ENCODE data around the gene OXSR1. TPM values are rescaled to one million over a fixed set of nuclear protein-coding genes. Genes with fewer than 3 reads are reported as not detected.
A peak's percentile ranks its signal among the peaks of the same experiment; 100 is the strongest.

OXSR1 gene
- polyA plus RNA-seq (2011; rRNA removed) (40.1 and 44.0 TPM in 2 replicates), polyA plus RNA-seq (2017; fragmentation: RNase III; extraction: RNeasy Plus Mini Kit Qiagen cat#74134 plus additional on column Dnase treatment) (28.0 to 30.2 TPM (median 28.8 TPM) in 3 replicates), polyA minus RNA-seq (2011; rRNA and poly(A)+ RNA removed) (27.1 and 27.9 TPM in 2 replicates)
- 12.9 and 16.7 TPM in 2 replicates for polyA plus RNA-seq (2012; cell fraction: cytosol; rRNA removed)
- 9.8 and 13.5 TPM in 2 replicates for polyA plus RNA-seq (2012; cell fraction: nucleus; rRNA removed)

DNA sequence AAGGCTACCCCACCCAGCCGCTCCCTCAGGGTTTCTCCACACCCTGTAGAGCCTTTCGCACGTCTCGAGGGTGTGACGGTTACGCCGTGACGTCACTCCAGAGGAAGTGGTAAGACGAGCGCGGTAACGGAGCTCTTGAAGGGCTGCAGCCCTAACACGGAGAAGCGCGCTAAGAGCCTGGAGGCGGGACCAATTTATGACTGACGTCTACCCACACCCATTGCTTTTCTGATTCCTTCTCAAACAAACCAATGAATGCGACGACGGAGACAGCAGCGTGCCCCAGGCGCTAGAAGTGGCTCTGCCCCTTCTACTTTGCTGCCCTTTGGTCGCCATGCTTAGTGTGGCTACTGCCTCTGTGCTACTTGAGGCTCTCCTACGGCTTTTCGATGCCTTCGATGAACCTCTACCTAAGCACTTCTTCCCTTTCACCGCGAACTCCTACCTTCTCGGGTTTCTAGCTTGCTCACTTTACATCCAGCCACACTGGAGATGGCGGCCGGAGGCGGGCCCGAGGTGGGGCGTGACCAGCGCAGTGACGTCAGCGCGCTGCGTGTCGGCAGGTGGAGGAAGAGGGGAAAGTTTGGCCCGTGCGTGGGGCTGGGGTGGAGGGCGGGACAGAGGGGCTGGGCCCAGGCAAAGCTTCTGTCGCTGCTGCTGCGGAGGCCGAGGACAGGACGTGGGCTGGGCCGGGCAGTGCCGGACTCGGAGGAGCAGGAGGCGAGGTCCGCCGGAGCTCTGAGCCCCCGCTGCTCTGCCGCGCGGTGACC, at the start of gene OXSR1:
Gene OXSR1 (plus strand): TSS at position 586 of the 770 bp plus-strand sequence. CDS start 340 bp downstream, outside the sequence.
- DNase-seq (ENCODE audit: low read depth in 1 of 2, low spot score in 1 of 2) (peak; percentile 99 to 100), ATAC-seq (peak; percentile 95), FAIRE-seq (peak; percentile 70)
- Histone ChIP-seq H3K9me3 (no peaks in the 10 kb centered on the region), H3K4me1 (peaks cover 27% of the 10 kb centered on the region), H3K4me3 (peak within 1 kb of the TSS; percentile 64), H3K27ac (peak within 1 kb of the TSS; percentile 96 to 99), H3K4me2 (peak within 1 kb of the TSS; percentile 79)
- POLR2A ChIA-PET, result interaction anchor here (1.1 to 4.2 kb wide), 11 partner anchors 11 to 331 kb away, joined by 3 to 75 read pairs (median 4); partner anchors contain the start of genes ACAA1, ACVR2B, EXOG and MYD88
- CTCF ChIA-PET, result interaction anchor here (1.0 to 3.5 kb wide), 10 partner anchors 9 to 161 kb away, joined by 3 to 19 read pairs (median 4); partner anchors contain the start of genes ACAA1 and MYD88
- WGBS (ENCODE audit: missing lambda C conversion rate), result under 1% methylated on average over 36 of the region's 57 CpGs
- TF ChIP-seq NFE2L2 (conservative IDR thresholded peaks at IDR 0.05; ENCODE audit: low read length) (no peak), POLR2AphosphoS2 (conservative IDR thresholded peaks at IDR 0.05; ENCODE audit: low read length) (no peak), RARB (CRISPR knock-in tag; IDR thresholded peaks at IDR 0.05) (no peak), RCOR1 (IDR thresholded peaks at IDR 0.05; ENCODE audit: low read depth, low read length) (no peak), BHLHE40 (IDR thresholded peaks at IDR 0.05; ENCODE audit: low read depth, low read length) (peak; percentile 36; the same call in 1 of the 2 replicates), PHF8 (IDR thresholded peaks at IDR 0.05; ENCODE audit: borderline replicate concordance, low read depth) (peak; percentile 92), RFX5 (IDR thresholded peaks at IDR 0.05) (no peak), KDM1A (IDR thresholded peaks at IDR 0.05; ENCODE audit: low read depth) (no peak), ESRRA (IDR thresholded peaks at IDR 0.05; ENCODE audit: borderline replicate concordance, low read length) (no peak), POLR2A (IDR thresholded peaks at IDR 0.05; ENCODE audit: low read length) (peak; percentile 83), KDM5A (IDR thresholded peaks at IDR 0.05) (no peak), RAD21 (conservative IDR thresholded peaks at IDR 0.05 in 1 of 2, IDR thresholded peaks at IDR 0.05 in 1 of 2) (no peak), HOXB5 (CRISPR knock-in tag; IDR thresholded peaks at IDR 0.05) (no peak), CHD4 (IDR thresholded peaks at IDR 0.05; ENCODE audit: borderline replicate concordance) (no peak), EHF (CRISPR knock-in tag; IDR thresholded peaks at IDR 0.05) (no peak), TFCP2L1 (CRISPR knock-in tag; IDR thresholded peaks at IDR 0.05) (no peak), CEBPB (IDR thresholded peaks at IDR 0.05) (no peak), HEYL (CRISPR knock-in tag; IDR thresholded peaks at IDR 0.05) (no peak), FOSL2 (IDR thresholded peaks at IDR 0.05) (no peak), FOSL2 (CRISPR knock-in tag; IDR thresholded peaks at IDR 0.05) (peak; percentile 39; the same call in 1 of the 2 replicates), ZNF302 (CRISPR knock-in tag; IDR thresholded peaks at IDR 0.05) (no peak), ZSCAN20 (CRISPR knock-in tag; IDR thresholded peaks at IDR 0.05) (no peak), SMC3 (IDR thresholded peaks at IDR 0.05) (no peak), MYC (IDR thresholded peaks at IDR 0.05; ENCODE audit: borderline replicate concordance, low read length) (peak; percentile 52; the same call in 1 of the 2 replicates), ZFP36 (IDR thresholded peaks at IDR 0.05; ENCODE audit: borderline replicate concordance, partially characterized antibody) (no peak)
- TF ChIP-seq, protein P1, sequence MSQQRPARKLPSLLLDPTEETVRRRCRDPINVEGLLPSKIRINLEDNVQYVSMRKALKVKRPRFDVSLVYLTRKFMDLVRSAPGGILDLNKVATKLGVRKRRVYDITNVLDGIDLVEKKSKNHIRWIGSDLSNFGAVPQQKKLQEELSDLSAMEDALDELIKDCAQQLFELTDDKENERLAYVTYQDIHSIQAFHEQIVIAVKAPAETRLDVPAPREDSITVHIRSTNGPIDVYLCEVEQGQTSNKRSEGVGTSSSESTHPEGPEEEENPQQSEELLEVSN (IDR thresholded peaks at IDR 0.05; ENCODE audit: borderline replicate concordance, low read depth), result peak; percentile 72; the same call in 1 of the 2 replicates
- TF ChIP-seq, protein P2, sequence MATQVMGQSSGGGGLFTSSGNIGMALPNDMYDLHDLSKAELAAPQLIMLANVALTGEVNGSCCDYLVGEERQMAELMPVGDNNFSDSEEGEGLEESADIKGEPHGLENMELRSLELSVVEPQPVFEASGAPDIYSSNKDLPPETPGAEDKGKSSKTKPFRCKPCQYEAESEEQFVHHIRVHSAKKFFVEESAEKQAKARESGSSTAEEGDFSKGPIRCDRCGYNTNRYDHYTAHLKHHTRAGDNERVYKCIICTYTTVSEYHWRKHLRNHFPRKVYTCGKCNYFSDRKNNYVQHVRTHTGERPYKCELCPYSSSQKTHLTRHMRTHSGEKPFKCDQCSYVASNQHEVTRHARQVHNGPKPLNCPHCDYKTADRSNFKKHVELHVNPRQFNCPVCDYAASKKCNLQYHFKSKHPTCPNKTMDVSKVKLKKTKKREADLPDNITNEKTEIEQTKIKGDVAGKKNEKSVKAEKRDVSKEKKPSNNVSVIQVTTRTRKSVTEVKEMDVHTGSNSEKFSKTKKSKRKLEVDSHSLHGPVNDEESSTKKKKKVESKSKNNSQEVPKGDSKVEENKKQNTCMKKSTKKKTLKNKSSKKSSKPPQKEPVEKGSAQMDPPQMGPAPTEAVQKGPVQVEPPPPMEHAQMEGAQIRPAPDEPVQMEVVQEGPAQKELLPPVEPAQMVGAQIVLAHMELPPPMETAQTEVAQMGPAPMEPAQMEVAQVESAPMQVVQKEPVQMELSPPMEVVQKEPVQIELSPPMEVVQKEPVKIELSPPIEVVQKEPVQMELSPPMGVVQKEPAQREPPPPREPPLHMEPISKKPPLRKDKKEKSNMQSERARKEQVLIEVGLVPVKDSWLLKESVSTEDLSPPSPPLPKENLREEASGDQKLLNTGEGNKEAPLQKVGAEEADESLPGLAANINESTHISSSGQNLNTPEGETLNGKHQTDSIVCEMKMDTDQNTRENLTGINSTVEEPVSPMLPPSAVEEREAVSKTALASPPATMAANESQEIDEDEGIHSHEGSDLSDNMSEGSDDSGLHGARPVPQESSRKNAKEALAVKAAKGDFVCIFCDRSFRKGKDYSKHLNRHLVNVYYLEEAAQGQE (IDR thresholded peaks at IDR 0.05), result no peak; the same call in 1 of the 2 replicates
- TF ChIP-seq, protein P3, sequence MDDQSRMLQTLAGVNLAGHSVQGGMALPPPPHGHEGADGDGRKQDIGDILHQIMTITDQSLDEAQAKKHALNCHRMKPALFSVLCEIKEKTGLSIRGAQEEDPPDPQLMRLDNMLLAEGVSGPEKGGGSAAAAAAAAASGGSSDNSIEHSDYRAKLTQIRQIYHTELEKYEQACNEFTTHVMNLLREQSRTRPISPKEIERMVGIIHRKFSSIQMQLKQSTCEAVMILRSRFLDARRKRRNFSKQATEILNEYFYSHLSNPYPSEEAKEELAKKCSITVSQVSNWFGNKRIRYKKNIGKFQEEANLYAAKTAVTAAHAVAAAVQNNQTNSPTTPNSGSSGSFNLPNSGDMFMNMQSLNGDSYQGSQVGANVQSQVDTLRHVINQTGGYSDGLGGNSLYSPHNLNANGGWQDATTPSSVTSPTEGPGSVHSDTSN (IDR thresholded peaks at IDR 0.05), result peak; percentile 88
- TF ChIP-seq, protein P4, sequence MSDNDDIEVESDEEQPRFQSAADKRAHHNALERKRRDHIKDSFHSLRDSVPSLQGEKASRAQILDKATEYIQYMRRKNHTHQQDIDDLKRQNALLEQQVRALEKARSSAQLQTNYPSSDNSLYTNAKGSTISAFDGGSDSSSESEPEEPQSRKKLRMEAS (IDR thresholded peaks at IDR 0.05), result peak; percentile 67
- TF ChIP-seq, protein P5, sequence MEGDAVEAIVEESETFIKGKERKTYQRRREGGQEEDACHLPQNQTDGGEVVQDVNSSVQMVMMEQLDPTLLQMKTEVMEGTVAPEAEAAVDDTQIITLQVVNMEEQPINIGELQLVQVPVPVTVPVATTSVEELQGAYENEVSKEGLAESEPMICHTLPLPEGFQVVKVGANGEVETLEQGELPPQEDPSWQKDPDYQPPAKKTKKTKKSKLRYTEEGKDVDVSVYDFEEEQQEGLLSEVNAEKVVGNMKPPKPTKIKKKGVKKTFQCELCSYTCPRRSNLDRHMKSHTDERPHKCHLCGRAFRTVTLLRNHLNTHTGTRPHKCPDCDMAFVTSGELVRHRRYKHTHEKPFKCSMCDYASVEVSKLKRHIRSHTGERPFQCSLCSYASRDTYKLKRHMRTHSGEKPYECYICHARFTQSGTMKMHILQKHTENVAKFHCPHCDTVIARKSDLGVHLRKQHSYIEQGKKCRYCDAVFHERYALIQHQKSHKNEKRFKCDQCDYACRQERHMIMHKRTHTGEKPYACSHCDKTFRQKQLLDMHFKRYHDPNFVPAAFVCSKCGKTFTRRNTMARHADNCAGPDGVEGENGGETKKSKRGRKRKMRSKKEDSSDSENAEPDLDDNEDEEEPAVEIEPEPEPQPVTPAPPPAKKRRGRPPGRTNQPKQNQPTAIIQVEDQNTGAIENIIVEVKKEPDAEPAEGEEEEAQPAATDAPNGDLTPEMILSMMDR (IDR thresholded peaks at IDR 0.05), result no peak
- TF ChIP-seq, protein P6, sequence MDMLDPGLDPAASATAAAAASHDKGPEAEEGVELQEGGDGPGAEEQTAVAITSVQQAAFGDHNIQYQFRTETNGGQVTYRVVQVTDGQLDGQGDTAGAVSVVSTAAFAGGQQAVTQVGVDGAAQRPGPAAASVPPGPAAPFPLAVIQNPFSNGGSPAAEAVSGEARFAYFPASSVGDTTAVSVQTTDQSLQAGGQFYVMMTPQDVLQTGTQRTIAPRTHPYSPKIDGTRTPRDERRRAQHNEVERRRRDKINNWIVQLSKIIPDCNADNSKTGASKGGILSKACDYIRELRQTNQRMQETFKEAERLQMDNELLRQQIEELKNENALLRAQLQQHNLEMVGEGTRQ (IDR thresholded peaks at IDR 0.05), result no peak
